Mucosa of rectum (tissue), 2 donors: ENCODE results near the gene OR2T12.
"Not testable (repeated sequence)": the region's sequence is repeated elsewhere in the genome, so short reads cannot be mapped to it uniquely, and the experiment has no call there.

Experiments
- H3K27ac ChIP-seq, 2 donors: one replicate each; pipeline ENCODE4 v1.7.0; 2013; ENCODE audit warnings: inconsistent platforms in 2 of 2, low read depth in 2 of 2, low read length in 2 of 2
- H3K27me3 ChIP-seq, 2 donors: one replicate each; pipeline ENCODE4 v1.7.0; 2013; ENCODE audit warnings: low read length in 2 of 2; ENCODE audit not compliant: control insufficient read depth in 2 of 2, insufficient read depth in 2 of 2
- H3K36me3 ChIP-seq, 2 donors: one replicate each; pipeline ENCODE4 v1.7.0; 2013; ENCODE audit warnings: low read length in 2 of 2; ENCODE audit not compliant: control insufficient read depth in 2 of 2, insufficient read depth in 2 of 2
- H3K4me1 ChIP-seq, 2 donors: one replicate each; pipeline ENCODE4 v1.7.0; 2013; ENCODE audit warnings: low read length in 2 of 2, mild to moderate bottlenecking in 1 of 2; ENCODE audit not compliant: control insufficient read depth in 2 of 2, insufficient read depth in 2 of 2
- H3K4me3 ChIP-seq, 2 donors: one replicate each; pipeline ENCODE4 v1.7.0; 2013; ENCODE audit warnings: low read length in 2 of 2
- H3K9ac ChIP-seq, 2 donors: one replicate each; pipeline ENCODE4 v1.7.0; 2013; ENCODE audit warnings: low read length in 2 of 2, low read depth in 1 of 2, mild to moderate bottlenecking in 1 of 2
- H3K9me3 ChIP-seq, 2 donors: one replicate each; pipeline ENCODE4 v1.7.0; 2013; ENCODE audit warnings: low read length in 2 of 2; ENCODE audit not compliant: control insufficient read depth in 2 of 2
- donor health status: healthy.
- donor health status: Normal muscosa, but diverticular disease.

Gene OR2T12

GRCh38 chr1:248303324-248303723, at the start of gene OR2T12:
OR2T12 (minus strand) TSS chr1:248303424; CDS start chr1:248295578, 7,846 bp downstream.
- H3K4me3 ChIP-seq, result no peak within 1 kb of the TSS
- no peaks in the 10 kb centered on the region for H3K36me3 ChIP-seq
- H3K27me3 ChIP-seq, result no peaks in the 10 kb centered on the region
- no peaks in the 10 kb centered on the region for H3K4me1 ChIP-seq
- no peak within 1 kb of the TSS for H3K27ac ChIP-seq
- no peaks in the 10 kb centered on the region for H3K9me3 ChIP-seq
- H3K9ac ChIP-seq, result no peak within 1 kb of the TSS

- H3K4me1 ChIP-seq, result no peaks in the 10 kb centered on the region
- H3K36me3 ChIP-seq, result no peaks in the 10 kb centered on the region
- no peak within 1 kb of the TSS for H3K27ac ChIP-seq
Measured at GRCh38 chr1:248348475-248348874, 45.3 kb upstream of the OR2T12 start, which contains the start of gene OR14C36. OR14C36 (plus strand) TSS chr1:248348775; CDS start chr1:248348775, 0 bp downstream.

GRCh38 chr1:248343451-248343850, 40.2 kb upstream of the OR2T12 start:
- no peak overlapping the region for H3K27ac ChIP-seq
- no peak overlapping the region for H3K4me3 ChIP-seq
- H3K9me3 ChIP-seq, result peaks cover 0 to 2% of the 10 kb centered on the region in 2 donors
- no peaks in the 10 kb centered on the region for H3K4me1 ChIP-seq
- no peaks in the 10 kb centered on the region for H3K27me3 ChIP-seq
- no peak overlapping the region for H3K9ac ChIP-seq
- no peaks in the 10 kb centered on the region for H3K36me3 ChIP-seq

More at GRCh38 chr1:248348475-248348874, 45.3 kb upstream of the OR2T12 start, which contains the start of gene OR14C36:
- Histone ChIP-seq H3K27me3 (no peaks in the 10 kb centered on the region), H3K9me3 (no peaks in the 10 kb centered on the region), H3K4me3 (no peak within 1 kb of the TSS), H3K9ac (no peak within 1 kb of the TSS)

GRCh38 chr1:248324468-248324867, 21.2 kb upstream of the OR2T12 start, which contains the start of gene OR2M7:
OR2M7 (minus strand) TSS chr1:248324568; CDS start chr1:248324568, 0 bp downstream.
- no peak within 1 kb of the TSS for H3K4me3 ChIP-seq
- no peaks in the 10 kb centered on the region for H3K4me1 ChIP-seq
- no peaks in the 10 kb centered on the region for H3K36me3 ChIP-seq
- H3K9ac ChIP-seq, result no peak within 1 kb of the TSS
- no peaks in the 10 kb centered on the region for H3K9me3 ChIP-seq
- no peaks in the 10 kb centered on the region for H3K27me3 ChIP-seq
- H3K27ac ChIP-seq, result no peak within 1 kb of the TSS

GRCh38 chr1:248316796-248317195, 13.6 kb upstream of the OR2T12 start:
- no peaks in the 10 kb centered on the region for H3K4me1 ChIP-seq
- no peaks in the 10 kb centered on the region for H3K27me3 ChIP-seq
- H3K4me3 ChIP-seq, result no peak overlapping the region
- no peaks in the 10 kb centered on the region for H3K36me3 ChIP-seq
- H3K9me3 ChIP-seq, result no peaks in the 10 kb centered on the region
- no peak overlapping the region for H3K27ac ChIP-seq
- H3K9ac ChIP-seq, result no peak overlapping the region

GRCh38 chr1:248306740-248307139, 3.5 kb upstream of the OR2T12 start:
- H3K4me1 ChIP-seq, H3K4me3 ChIP-seq, H3K36me3 ChIP-seq, H3K9me3 ChIP-seq, H3K9ac ChIP-seq, H3K27ac ChIP-seq, H3K27me3 ChIP-seq: not testable (repeated sequence)

GRCh38 chr1:248306103-248306502, 2.9 kb upstream of the OR2T12 start:
- no peaks in the 10 kb centered on the region for H3K36me3 ChIP-seq
- no peaks in the 10 kb centered on the region for H3K9me3 ChIP-seq
- H3K27me3 ChIP-seq, result no peaks in the 10 kb centered on the region
- H3K27ac ChIP-seq, result no peak overlapping the region
- H3K4me3 ChIP-seq, result no peak overlapping the region
- no peak overlapping the region for H3K9ac ChIP-seq
- no peaks in the 10 kb centered on the region for H3K4me1 ChIP-seq

- H3K27ac ChIP-seq, H3K9me3 ChIP-seq, H3K4me1 ChIP-seq, H3K36me3 ChIP-seq, H3K27me3 ChIP-seq, H3K9ac ChIP-seq, H3K4me3 ChIP-seq: not testable (repeated sequence)
Measured at GRCh38 chr1:248305672-248306071, 2.4 kb upstream of the OR2T12 start.

GRCh38 chr1:248288391-248288790, 14.8 kb downstream of the OR2T12 start:
- Histone ChIP-seq H3K4me1 (no peaks in the 10 kb centered on the region), H3K4me3 (no peak overlapping the region), H3K36me3 (no peaks in the 10 kb centered on the region), H3K27me3 (no peaks in the 10 kb centered on the region), H3K9ac (no peak overlapping the region), H3K27ac (no peak overlapping the region), H3K9me3 (peaks cover 0 to 2% of the 10 kb centered on the region in 2 donors)

GRCh38 chr1:248277876-248278275, 25.3 kb downstream of the OR2T12 start, which contains the start of gene OR2T33:
OR2T33 (minus strand) TSS chr1:248277976; CDS start chr1:248273814, 4,162 bp downstream.
- Histone ChIP-seq H3K36me3 (no peaks in the 10 kb centered on the region), H3K9ac (no peak within 1 kb of the TSS), H3K4me3 (no peak within 1 kb of the TSS), H3K27ac (no peak within 1 kb of the TSS), H3K4me1 (no peaks in the 10 kb centered on the region), H3K9me3 (no peaks in the 10 kb centered on the region), H3K27me3 (no peaks in the 10 kb centered on the region)

GRCh38 chr1:248273225-248273624, 30.0 kb downstream of the OR2T12 start:
- not testable (repeated sequence) for H3K27ac ChIP-seq, H3K9me3 ChIP-seq, H3K27me3 ChIP-seq, H3K9ac ChIP-seq, H3K4me3 ChIP-seq, H3K4me1 ChIP-seq, H3K36me3 ChIP-seq
